Nephron progenitor cell (in vitro differentiated cells): ENCODE results near the gene TIAM2.

ENCODE experiments used
- DNase-seq: peaks from one replicate; pipeline ENCODE4 v3.0.0; 2021
- H3K27ac Mint-ChIP-seq: 2 replicates; pipeline ENCODE4 v1.8.0; 2021; ENCODE audit warnings: mild to moderate bottlenecking, moderate library complexity, mixed read lengths
- H3K27me3 Mint-ChIP-seq: 2 replicates; pipeline ENCODE4 v1.8.0; 2021; ENCODE audit warnings: mild to moderate bottlenecking, low read depth, mixed read lengths; ENCODE audit not compliant: poor library complexity
- H3K36me3 Mint-ChIP-seq: 2 replicates; pipeline ENCODE4 v1.8.0; 2021; ENCODE audit warnings: low read depth, mixed read lengths
- H3K4me1 Mint-ChIP-seq: 2 replicates; pipeline ENCODE4 v1.8.0; 2021; ENCODE audit warnings: mixed read lengths
- H3K4me3 Mint-ChIP-seq: 2 replicates; pipeline ENCODE4 v1.8.0; 2021; ENCODE audit warnings: mild to moderate bottlenecking, moderate library complexity, mixed read lengths
- H3K9me3 Mint-ChIP-seq: 2 replicates; pipeline ENCODE4 v1.8.0; 2021; ENCODE audit warnings: mild to moderate bottlenecking, moderate library complexity, mixed read lengths
- CTCF ChIP-seq: fragments of 200-600 bp; sonication (generic); IDR thresholded peaks from 2 replicates; pipeline ENCODE4 v1.5.0; 2021; ENCODE audit warnings: antibody characterized with exemption

Gene TIAM2

DNA sequence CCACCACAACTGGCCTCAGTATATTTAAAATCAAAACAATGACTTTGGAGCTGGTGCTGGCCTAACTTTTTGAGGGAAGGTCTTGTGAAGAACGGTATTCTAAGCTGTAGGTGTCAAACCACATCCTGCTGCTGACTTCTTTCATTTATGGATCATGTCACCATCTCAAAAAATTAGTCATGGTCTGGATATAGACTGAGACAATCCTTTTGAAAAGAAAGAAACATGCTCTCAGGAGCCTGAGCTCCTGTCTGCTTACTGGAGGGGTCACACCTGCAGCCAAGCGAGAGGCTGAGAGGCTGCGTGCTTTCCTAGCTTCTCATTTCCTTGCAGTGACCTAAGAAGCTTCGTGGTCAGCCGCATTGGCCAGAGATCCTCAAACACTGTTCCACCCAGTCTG, 55.2 kb downstream of the TIAM2 start:
- H3K4me3 Mint-ChIP-seq, result no peak overlapping the region
- no peaks in the 10 kb centered on the region for H3K36me3 Mint-ChIP-seq
- no peak for DNase-seq
- H3K9me3 Mint-ChIP-seq, result no peaks in the 10 kb centered on the region
- H3K27me3 Mint-ChIP-seq, result no peaks in the 10 kb centered on the region
- H3K4me1 Mint-ChIP-seq, result peaks cover 14% of the 10 kb centered on the region
- H3K27ac Mint-ChIP-seq, result no peak overlapping the region
- no peak for TF ChIP-seq CTCF

DNA sequence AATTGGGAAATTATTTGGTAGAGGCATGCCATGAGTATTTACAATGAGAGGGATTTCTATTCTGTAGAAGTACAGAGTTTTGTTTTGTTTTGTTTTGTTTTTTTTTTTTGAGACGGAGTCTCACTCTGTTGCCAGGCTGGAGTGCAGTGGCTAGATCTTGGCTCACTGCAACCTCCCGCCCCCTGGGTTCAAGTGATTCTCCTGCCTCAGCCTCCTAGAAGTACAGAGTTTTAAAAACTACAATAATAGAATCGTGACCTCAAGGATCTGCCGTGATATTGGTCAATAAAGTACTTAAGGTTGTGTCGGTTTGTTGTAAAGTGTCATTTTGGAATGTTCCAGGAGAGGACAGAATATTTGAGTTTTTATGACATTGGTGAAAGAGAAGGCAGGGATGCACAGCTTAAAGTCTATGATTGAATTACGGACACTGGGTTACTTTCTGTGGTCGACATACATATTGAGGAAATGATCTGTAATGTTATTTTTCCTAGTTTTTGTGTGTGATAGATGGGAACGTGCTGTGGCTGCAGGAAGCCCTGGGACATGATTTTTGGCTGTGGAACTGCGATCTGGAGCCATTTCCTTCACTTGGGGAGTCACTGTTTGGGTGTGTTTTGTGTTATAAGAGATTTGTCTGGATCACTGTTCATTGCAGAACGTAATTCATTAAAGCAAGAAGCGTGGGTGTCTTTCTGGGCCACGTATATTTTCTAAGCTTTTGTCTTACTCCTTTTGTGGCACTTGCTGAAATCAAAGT, 59.6 kb downstream of the TIAM2 start:
- no peaks in the 10 kb centered on the region for H3K9me3 Mint-ChIP-seq
- no peaks in the 10 kb centered on the region for H3K36me3 Mint-ChIP-seq
- DNase-seq, result no peak
- H3K27me3 Mint-ChIP-seq, result no peaks in the 10 kb centered on the region
- peak overlapping the region; percentile 13 for H3K27ac Mint-ChIP-seq
- TF ChIP-seq CTCF, result no peak
- H3K4me3 Mint-ChIP-seq, result no peak overlapping the region
- H3K4me1 Mint-ChIP-seq, result peaks cover 4% of the 10 kb centered on the region

DNA sequence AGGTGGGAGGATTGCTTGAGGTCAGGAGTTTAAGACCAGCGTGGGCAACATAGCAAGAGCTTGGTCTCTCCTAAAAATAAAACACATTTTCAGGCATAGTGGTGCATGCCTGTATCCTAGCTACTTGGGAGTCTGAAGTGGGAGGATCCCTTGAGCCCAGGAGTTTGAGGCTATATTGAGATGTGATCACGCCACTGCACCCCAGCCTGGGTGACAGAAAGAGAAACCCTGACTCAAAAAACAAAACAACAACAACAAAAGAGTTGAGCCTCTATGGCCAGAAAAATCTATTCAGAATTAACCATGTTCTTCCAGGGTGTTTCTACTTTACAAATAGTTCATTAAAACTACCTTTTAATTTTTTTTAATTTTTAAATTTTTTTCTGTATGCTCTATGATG, 60.6 kb downstream of the TIAM2 start:
- Mint-ChIP-seq H3K27me3 (no peaks in the 10 kb centered on the region), H3K36me3 (no peaks in the 10 kb centered on the region), H3K9me3 (no peaks in the 10 kb centered on the region), H3K4me1 (peaks cover 4% of the 10 kb centered on the region), H3K27ac (no peak overlapping the region), H3K4me3 (no peak overlapping the region)
- DNase-seq, result no peak
- TF ChIP-seq CTCF, result no peak

GRCh38 chr6:155056756-155057155, 61.6 kb downstream of the TIAM2 start:
- no peaks in the 10 kb centered on the region for H3K27me3 Mint-ChIP-seq
- no peak for TF ChIP-seq CTCF
- no peak overlapping the region for H3K27ac Mint-ChIP-seq

DNA sequence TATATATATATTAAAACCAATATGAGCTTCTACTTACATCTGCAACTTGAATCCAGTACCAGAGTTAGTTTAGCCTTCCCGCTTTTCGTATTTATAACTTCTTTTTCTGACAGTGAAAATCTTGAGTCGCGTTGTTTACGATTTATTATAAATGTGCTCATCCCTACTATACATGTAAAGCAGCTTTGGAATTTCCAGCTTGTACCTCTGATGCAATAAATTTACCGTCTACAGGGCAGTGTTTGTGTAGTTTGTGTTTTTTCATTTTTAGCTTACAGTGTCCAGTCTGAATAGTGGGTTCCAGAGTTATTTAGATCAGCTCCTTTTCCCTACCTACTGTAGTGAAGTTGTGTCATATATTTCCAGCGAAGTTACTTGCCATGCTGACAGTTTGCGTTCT, 66.3 kb downstream of the TIAM2 start:
- Mint-ChIP-seq H3K9me3 (peaks cover 10% of the 10 kb centered on the region), H3K27ac (no peak overlapping the region), H3K4me1 (peaks cover 5% of the 10 kb centered on the region), H3K4me3 (no peak overlapping the region), H3K27me3 (no peaks in the 10 kb centered on the region), H3K36me3 (no peaks in the 10 kb centered on the region)
- DNase-seq, result no peak
- TF ChIP-seq CTCF, result no peak

More at GRCh38 chr6:155056756-155057155, 61.6 kb downstream of the TIAM2 start:
- DNase-seq, result no peak
- Mint-ChIP-seq H3K9me3 (peaks cover 5% of the 10 kb centered on the region), H3K4me3 (no peak overlapping the region), H3K4me1 (peaks cover 4% of the 10 kb centered on the region), H3K36me3 (no peaks in the 10 kb centered on the region)

DNA sequence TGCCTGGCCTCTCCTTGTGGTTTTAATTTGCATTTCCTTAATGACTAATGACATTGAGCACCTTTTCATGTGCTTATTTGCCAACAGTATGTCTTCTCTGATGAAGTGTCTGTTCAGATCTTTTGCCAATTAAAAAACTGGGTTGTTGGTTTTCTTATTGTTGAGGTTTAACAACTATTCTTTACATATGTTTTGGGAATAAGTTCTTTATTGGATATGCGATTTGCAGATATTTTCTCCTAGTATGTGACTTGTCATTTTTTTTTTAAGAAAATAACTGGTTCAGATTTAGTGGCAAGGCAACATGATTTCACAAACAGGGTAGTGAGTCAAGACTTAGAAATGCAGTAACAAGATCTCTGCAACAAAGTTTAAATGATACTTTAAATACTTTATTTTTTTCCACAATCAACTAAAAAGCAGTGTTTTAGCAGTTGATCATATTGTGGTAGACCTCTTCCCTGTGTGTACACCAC, 67.8 kb downstream of the TIAM2 start:
- Mint-ChIP-seq H3K4me1 (peaks cover 17% of the 10 kb centered on the region), H3K9me3 (peaks cover 10% of the 10 kb centered on the region), H3K36me3 (no peaks in the 10 kb centered on the region), H3K4me3 (no peak overlapping the region), H3K27me3 (peaks cover 9% of the 10 kb centered on the region), H3K27ac (no peak overlapping the region)
- no peak for DNase-seq
- TF ChIP-seq CTCF, result no peak
